Endodermal cell (in vitro differentiated cells): ENCODE data around the gene GSG1L2. TPM values are rescaled to one million over a fixed set of nuclear protein-coding genes. Genes with fewer than 3 reads are reported as not detected.
"Not testable (repeated sequence)": the region's sequence is repeated elsewhere in the genome, so short reads cannot be mapped to it uniquely, and the experiment has no call there.

Experiments used
- DNase-seq: peaks from one replicate; pipeline ENCODE4 v3.0.0-alpha.2; 2017
- H3K27ac ChIP-seq: 2 replicates; pipeline ENCODE4 v1.5.1; 2013; ENCODE audit warnings: mild to moderate bottlenecking, low read depth, low read length, moderate library complexity
- H3K27me3 ChIP-seq: 2 replicates; pipeline ENCODE4 v1.6.1; 2013; ENCODE audit warnings: mild to moderate bottlenecking, low read length, moderate library complexity; ENCODE audit not compliant: insufficient read depth, control insufficient read depth, poor library complexity, severe bottlenecking
- H3K36me3 ChIP-seq: 2 replicates; pipeline ENCODE4 v1.7.0; 2013; ENCODE audit warnings: mild to moderate bottlenecking, low read length, moderate library complexity; ENCODE audit not compliant: control insufficient read depth, insufficient read depth
- H3K4me1 ChIP-seq: one replicate; pipeline ENCODE4 v1.7.0; 2013; ENCODE audit warnings: low read length; ENCODE audit not compliant: control insufficient read depth, insufficient read depth
- H3K4me3 ChIP-seq: 2 replicates; pipeline ENCODE4 v1.5.1; 2013; ENCODE audit warnings: mild to moderate bottlenecking, low read length, moderate library complexity
- H3K9ac ChIP-seq: 2 replicates; pipeline ENCODE4 v1.6.1; 2013; ENCODE audit warnings: mild to moderate bottlenecking, low read length, moderate library complexity; ENCODE audit not compliant: poor library complexity, severe bottlenecking; ENCODE audit errors: extremely low read depth
- H3K9me3 ChIP-seq: 2 replicates; pipeline ENCODE4 v1.6.1; 2013; ENCODE audit warnings: mild to moderate bottlenecking, low read length, moderate library complexity; ENCODE audit not compliant: control insufficient read depth
- H3K27ac Mint-ChIP-seq: 2 replicates; pipeline ENCODE4 v1.8.0; 2020; ENCODE audit warnings: mixed read lengths
- H3K27me3 Mint-ChIP-seq: 2 replicates; pipeline ENCODE4 v1.8.0; 2021; ENCODE audit warnings: mild to moderate bottlenecking, mixed read lengths; ENCODE audit not compliant: insufficient read depth
- H3K36me3 Mint-ChIP-seq: 2 replicates; pipeline ENCODE4 v1.8.0; 2020; ENCODE audit warnings: low read depth, mixed read lengths
- H3K4me1 Mint-ChIP-seq: 2 replicates; pipeline ENCODE4 v1.8.0; 2020; ENCODE audit warnings: mixed read lengths
- H3K4me3 Mint-ChIP-seq: 2 replicates; pipeline ENCODE4 v1.8.0; 2020; ENCODE audit warnings: mild to moderate bottlenecking, moderate library complexity, mixed read lengths
- H3K9me3 Mint-ChIP-seq: 2 replicates; pipeline ENCODE4 v1.8.0; 2020; ENCODE audit warnings: mild to moderate bottlenecking, mixed read lengths
- CTCF ChIP-seq: fragments of 200-600 bp; sonication (generic); conservative IDR thresholded peaks from 2 replicates; pipeline ENCODE4 v1.5.0; 2021; ENCODE audit warnings: antibody characterized with exemption, mild to moderate bottlenecking
- WGBS, 2 experiments: methylation state at CpG; one replicate each; pipeline versions ENCODE4 v1.1.5 to v1.1.7; 2013; ENCODE audit warnings: missing lambda C conversion rate in 2 of 2, mixed read lengths in 1 of 2; ENCODE audit not compliant: insufficient coverage in 1 of 2, insufficient read length in 1 of 2; 5-methylcytosine and 5-hydroxymethylcytosine counted together
- total RNA-seq, 2 donors: library from RNA; stranded (reverse); fragmentation: NEBNext Ultra II Directional in 1 of 2; extraction: Animal tissue kit (Norgen Biotek cat#: 25700) in 1 of 2; gene quantifications; 2 replicates in 1 of 2; 3 replicates in 1 of 2; pipeline ENCODE4 v1.2.1, GENCODE V29; 2021

Gene GSG1L2
- total RNA-seq, 2 donors from 2014 or later, result not detected

GRCh38 chr17:9790316-9790715, 31.6 kb downstream of the GSG1L2 start:
- H3K4me3 Mint-ChIP-seq, result no peak overlapping the region
- no peak for TF ChIP-seq CTCF
- DNase-seq, result no peak
- H3K36me3 Mint-ChIP-seq, result no peaks in the 10 kb centered on the region
- 87 to 97% methylated on average over 2 to 4 of the region's 4 CpGs for WGBS, 2 experiments
- Histone ChIP-seq H3K27me3 (no peaks in the 10 kb centered on the region), H3K4me1 (peaks cover 3% of the 10 kb centered on the region), H3K36me3 (no peaks in the 10 kb centered on the region), H3K27ac (no peak overlapping the region), H3K9ac (no peak overlapping the region), H3K9me3 (no peaks in the 10 kb centered on the region), H3K4me3 (no peak overlapping the region)
- H3K9me3 Mint-ChIP-seq, result no peaks in the 10 kb centered on the region
- H3K27ac Mint-ChIP-seq, result no peak overlapping the region
- peaks cover 2% of the 10 kb centered on the region for H3K27me3 Mint-ChIP-seq
- peaks cover 4% of the 10 kb centered on the region for H3K4me1 Mint-ChIP-seq

GRCh38 chr17:9788601-9789000, 33.3 kb downstream of the GSG1L2 start:
- H3K36me3 Mint-ChIP-seq, result no peaks in the 10 kb centered on the region

GRCh38 chr17:9784544-9784943, 37.3 kb downstream of the GSG1L2 start:
- H3K9me3 Mint-ChIP-seq, result no peaks in the 10 kb centered on the region
- H3K4me1 Mint-ChIP-seq, result no peaks in the 10 kb centered on the region
- DNase-seq, result no peak
- no peak overlapping the region for H3K27ac ChIP-seq
- no peaks in the 10 kb centered on the region for H3K36me3 Mint-ChIP-seq
- no peak overlapping the region for H3K9ac ChIP-seq
- no peak overlapping the region for H3K4me3 ChIP-seq
- H3K27me3 Mint-ChIP-seq, result peaks cover 15% of the 10 kb centered on the region
- H3K9me3 ChIP-seq, result no peaks in the 10 kb centered on the region
- TF ChIP-seq CTCF, result no peak
- no peaks in the 10 kb centered on the region for H3K4me1 ChIP-seq
- H3K36me3 ChIP-seq, result no peaks in the 10 kb centered on the region
- 100% methylated on average over 1 to 2 of the region's 2 CpGs for WGBS, 2 experiments
- no peak overlapping the region for H3K4me3 Mint-ChIP-seq
- no peaks in the 10 kb centered on the region for H3K27me3 ChIP-seq
- no peak overlapping the region for H3K27ac Mint-ChIP-seq

More at GRCh38 chr17:9788601-9789000, 33.3 kb downstream of the GSG1L2 start:
- no peak overlapping the region for H3K4me3 ChIP-seq
- Mint-ChIP-seq H3K27me3 (no peaks in the 10 kb centered on the region), H3K27ac (no peak overlapping the region), H3K4me1 (peaks cover 4% of the 10 kb centered on the region), H3K9me3 (no peaks in the 10 kb centered on the region), H3K4me3 (no peak overlapping the region)
- no peaks in the 10 kb centered on the region for H3K9me3 ChIP-seq
- peaks cover 3% of the 10 kb centered on the region for H3K4me1 ChIP-seq
- DNase-seq, result no peak
- H3K27me3 ChIP-seq, result no peaks in the 10 kb centered on the region
- H3K27ac ChIP-seq, result no peak overlapping the region
- H3K9ac ChIP-seq, result no peak overlapping the region
- no peak for TF ChIP-seq CTCF
- WGBS, 2 experiments, result 91 to 93% methylated on average over 3 to 8 of the region's 8 CpGs
- H3K36me3 ChIP-seq, result no peaks in the 10 kb centered on the region

GRCh38 chr17:9783465-9783864, 38.4 kb downstream of the GSG1L2 start:
- H3K27ac ChIP-seq, H3K9ac ChIP-seq, H3K36me3 ChIP-seq, DNase-seq, H3K4me1 Mint-ChIP-seq, H3K4me1 ChIP-seq, H3K27me3 ChIP-seq, H3K36me3 Mint-ChIP-seq, H3K4me3 Mint-ChIP-seq, H3K27ac Mint-ChIP-seq, H3K4me3 ChIP-seq, H3K9me3 Mint-ChIP-seq, H3K9me3 ChIP-seq: not testable (repeated sequence)
- peaks cover 16% of the 10 kb centered on the region for H3K27me3 Mint-ChIP-seq
- 94 to 98% methylated on average over 4 of the region's 5 CpGs for WGBS, 2 experiments
